ENCODE measurements around the gene CYTH3. TPM values are rescaled to one million over a fixed set of nuclear protein-coding genes. Genes with fewer than 3 reads are reported as not detected.
"Not testable (repeated sequence)": the region's sequence is repeated elsewhere in the genome, so short reads cannot be mapped to it uniquely, and the experiment has no call there.

Gene CYTH3
- total RNA-seq, 2 experiments from 2014 or later, result 0.75 to 1.2 TPM

DNA sequence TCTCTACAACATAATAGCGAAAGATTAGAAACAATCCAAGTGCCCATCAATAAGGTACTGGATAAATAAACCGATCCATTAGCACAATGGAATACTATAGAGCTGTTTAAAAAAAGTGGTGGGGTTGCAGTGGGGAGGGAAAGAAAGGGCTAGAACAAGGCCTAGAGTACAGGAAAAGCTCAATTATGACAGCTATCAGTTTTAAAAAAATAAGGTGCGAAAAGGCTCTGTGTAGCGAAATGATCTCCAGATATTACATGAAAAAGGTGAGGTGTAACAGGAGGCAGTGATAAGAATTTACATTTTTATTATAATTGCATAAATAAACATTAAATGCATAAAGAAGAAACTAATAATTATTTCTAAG lies 30.8 kb downstream of the CYTH3 start:
- no peak overlapping the region for H3K4me3 Mint-ChIP-seq
- CTCF ChIA-PET, result no interaction called here

GRCh38 chr7:6238309-6238925 lies 34.0 kb downstream of the CYTH3 start:
- ATAC-seq (no peak), DNase-seq (no peak)
- POLR2A ChIA-PET, result no interaction called here
- H3K27ac Mint-ChIP-seq, result no peak overlapping the region
- CTCF ChIA-PET, result no interaction called here
- no peaks in the 10 kb centered on the region for H3K36me3 Mint-ChIP-seq (ENCODE audit: low read depth)
- H3K4me1 Mint-ChIP-seq, result peaks cover 11% of the 10 kb centered on the region
- H3K27me3 Mint-ChIP-seq, result no peaks in the 10 kb centered on the region
- no peak overlapping the region for H3K4me3 Mint-ChIP-seq
- no peaks in the 10 kb centered on the region for H3K9me3 Mint-ChIP-seq (ENCODE audit: low read depth)
- intact Hi-C loops (cut with DNase I, micrococcal nuclease), result no loop called here

More for the DNA sequence above, 30.8 kb downstream of the CYTH3 start:
- no peak for ATAC-seq
- H3K27me3 Mint-ChIP-seq, result no peaks in the 10 kb centered on the region
- DNase-seq, result no peak
- no peak overlapping the region for H3K27ac Mint-ChIP-seq
- POLR2A ChIA-PET, result no interaction called here
- H3K4me1 Mint-ChIP-seq, result peaks cover 2% of the 10 kb centered on the region
- no peaks in the 10 kb centered on the region for H3K36me3 Mint-ChIP-seq (ENCODE audit: low read depth)
- intact Hi-C loops (cut with DNase I, micrococcal nuclease), result no loop called here
- H3K9me3 Mint-ChIP-seq (ENCODE audit: low read depth), result no peaks in the 10 kb centered on the region

DNA sequence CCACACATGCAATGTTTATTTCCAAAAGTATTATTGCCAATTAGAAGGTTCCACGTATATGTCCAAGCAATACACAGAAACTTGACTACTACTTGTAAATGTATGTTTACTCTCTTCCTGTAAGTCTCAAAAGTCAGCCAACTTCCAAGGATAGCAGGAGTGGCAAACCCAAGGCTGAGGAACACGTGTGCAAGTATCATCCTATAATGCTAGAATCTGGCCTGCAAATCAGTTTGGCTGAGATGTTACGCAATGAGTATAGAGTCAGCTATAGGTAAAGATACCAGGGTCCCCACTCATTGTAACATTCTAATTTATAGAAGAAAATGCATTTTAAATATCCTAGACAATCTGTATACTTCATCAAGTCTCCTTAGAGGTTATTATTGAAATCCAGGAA lies 34.7 kb downstream of the CYTH3 start:
- DNase-seq (no peak), ATAC-seq (no peak)
- no peaks in the 10 kb centered on the region for H3K9me3 Mint-ChIP-seq (ENCODE audit: low read depth)
- peaks cover 15% of the 10 kb centered on the region for H3K4me1 Mint-ChIP-seq
- H3K27ac Mint-ChIP-seq, result no peak overlapping the region
- H3K36me3 Mint-ChIP-seq (ENCODE audit: low read depth), result no peaks in the 10 kb centered on the region
- POLR2A ChIA-PET, result no interaction called here
- peaks cover 3% of the 10 kb centered on the region for H3K27me3 Mint-ChIP-seq
- CTCF ChIA-PET, result no interaction called here
- no peak overlapping the region for H3K4me3 Mint-ChIP-seq
- intact Hi-C loops (cut with DNase I, micrococcal nuclease), result no loop called here

DNA sequence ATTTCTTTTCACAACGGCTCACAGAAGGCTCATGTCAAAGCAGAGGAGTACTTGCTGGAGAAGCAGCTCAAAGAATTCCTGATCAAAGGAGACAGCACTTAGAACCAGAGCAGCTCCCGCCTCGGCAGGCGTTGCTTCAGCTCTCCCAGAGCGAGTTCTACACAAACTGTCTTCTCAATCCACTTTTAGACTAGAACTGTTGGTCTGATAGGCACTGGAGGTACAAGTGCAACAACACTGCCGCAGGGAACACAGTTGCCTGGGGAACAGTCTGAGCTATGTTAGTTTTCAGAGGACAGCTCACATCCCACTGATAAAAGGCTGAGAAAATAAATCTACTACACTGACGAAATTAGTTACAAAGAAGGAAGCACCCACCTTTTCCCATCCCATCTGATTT lies 35.4 kb downstream of the CYTH3 start:
- H3K36me3 Mint-ChIP-seq (ENCODE audit: low read depth), result no peaks in the 10 kb centered on the region
- ChIA-PET POLR2A (no interaction called here), CTCF (no interaction called here)
- no peaks in the 10 kb centered on the region for H3K9me3 Mint-ChIP-seq (ENCODE audit: low read depth)
- DNase-seq, result no peak
- no peak for ATAC-seq
- peaks cover 6% of the 10 kb centered on the region for H3K27me3 Mint-ChIP-seq
- no peak overlapping the region for H3K27ac Mint-ChIP-seq
- H3K4me1 Mint-ChIP-seq, result peaks cover 19% of the 10 kb centered on the region
- H3K4me3 Mint-ChIP-seq, result no peak overlapping the region
- intact Hi-C loops (cut with DNase I, micrococcal nuclease), result no loop called here

GRCh38 chr7:6235029-6235871 lies 37.2 kb downstream of the CYTH3 start:
- ATAC-seq (no peak), DNase-seq (no peak)
- no peaks in the 10 kb centered on the region for H3K36me3 Mint-ChIP-seq (ENCODE audit: low read depth)
- peaks cover 13% of the 10 kb centered on the region for H3K27me3 Mint-ChIP-seq
- H3K9me3 Mint-ChIP-seq (ENCODE audit: low read depth), result no peaks in the 10 kb centered on the region
- intact Hi-C loops (cut with DNase I, micrococcal nuclease), result no loop called here
- ChIA-PET POLR2A (interaction anchor here (0.6 kb wide), 1 partner anchor 100 kb away, joined by 3 read pairs; no protein-coding TSS in a partner anchor), CTCF (interaction anchor here (0.6 to 1.0 kb wide), 2 partner anchors 31 to 88 kb away, joined by 3 to 4 read pairs; no protein-coding TSS in a partner anchor)
- H3K27ac Mint-ChIP-seq, result no peak overlapping the region
- peaks cover 17% of the 10 kb centered on the region for H3K4me1 Mint-ChIP-seq
- no peak overlapping the region for H3K4me3 Mint-ChIP-seq

DNA sequence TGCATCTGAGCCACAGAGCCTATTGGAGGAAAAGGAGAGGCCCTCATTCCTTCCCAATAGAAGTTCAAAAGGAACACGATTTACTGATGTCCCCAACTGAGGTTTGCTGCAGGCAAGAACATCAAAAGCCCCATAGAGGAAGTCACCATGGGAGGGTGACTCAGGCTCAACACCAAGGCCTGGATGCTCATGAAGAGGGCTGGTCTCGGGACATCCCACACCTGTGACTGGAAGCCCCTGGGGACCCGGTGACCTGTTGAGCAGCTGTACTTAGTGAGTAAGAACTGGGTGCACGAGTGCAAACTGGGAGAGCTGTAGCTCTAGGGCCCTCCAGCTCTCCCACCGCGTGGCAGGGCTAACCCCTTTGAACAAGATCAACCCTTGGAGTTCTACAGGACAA lies 38.0 kb downstream of the CYTH3 start:
- H3K36me3 Mint-ChIP-seq (ENCODE audit: low read depth), result no peaks in the 10 kb centered on the region
- DNase-seq, result peak; percentile 38
- peaks cover 17% of the 10 kb centered on the region for H3K4me1 Mint-ChIP-seq
- POLR2A ChIA-PET, result interaction anchor here (0.5 kb wide), 1 partner anchor 12 kb away, joined by 3 read pairs; no protein-coding TSS in a partner anchor
- H3K27ac Mint-ChIP-seq, result no peak overlapping the region
- ATAC-seq, result peak; percentile 70
- H3K27me3 Mint-ChIP-seq, result peaks cover 13% of the 10 kb centered on the region
- intact Hi-C loops (cut with DNase I, micrococcal nuclease), result no loop called here
- no peak overlapping the region for H3K4me3 Mint-ChIP-seq
- CTCF ChIA-PET, result interaction anchor here (0.7 kb wide), 1 partner anchor 34 kb away, joined by 3 read pairs; no protein-coding TSS in a partner anchor
- no peaks in the 10 kb centered on the region for H3K9me3 Mint-ChIP-seq (ENCODE audit: low read depth)

GRCh38 chr7:6232534-6232933 lies 39.9 kb downstream of the CYTH3 start:
- POLR2A ChIA-PET, result no interaction called here
- CTCF ChIA-PET, result no interaction called here
- Mint-ChIP-seq H3K9me3 (ENCODE audit: low read depth) (no peaks in the 10 kb centered on the region), H3K27me3 (peaks cover 21% of the 10 kb centered on the region), H3K4me3 (no peak overlapping the region), H3K4me1 (peaks cover 26% of the 10 kb centered on the region), H3K36me3 (ENCODE audit: low read depth) (no peaks in the 10 kb centered on the region), H3K27ac (no peak overlapping the region)
- no peak for ATAC-seq
- DNase-seq, result no peak
- intact Hi-C loops (cut with DNase I, micrococcal nuclease), result no loop called here

DNA sequence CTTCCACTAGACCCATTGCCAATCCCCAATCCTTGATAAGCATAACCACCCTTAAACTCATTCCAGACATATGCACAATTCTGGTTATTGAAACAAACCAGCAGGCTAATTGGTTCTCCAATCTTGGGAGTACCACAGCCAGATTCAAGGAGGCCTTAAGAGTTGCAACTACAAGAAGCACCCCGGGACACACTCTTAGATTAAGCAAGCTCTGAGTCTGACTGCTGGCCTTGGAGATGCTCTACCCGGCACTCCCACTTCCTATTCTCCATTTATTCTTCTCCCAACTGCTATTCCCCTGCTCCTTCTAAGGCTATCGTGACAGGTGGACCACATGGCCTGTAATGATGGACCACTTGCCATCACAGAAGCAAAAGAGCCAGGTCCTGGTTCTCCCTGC lies 40.3 kb downstream of the CYTH3 start:
- peaks cover 21% of the 10 kb centered on the region for H3K27me3 Mint-ChIP-seq
- ChIA-PET POLR2A (no interaction called here), CTCF (interaction anchor here (1.0 kb wide), 1 partner anchor 15 kb away, joined by 3 read pairs; no protein-coding TSS in a partner anchor)
- no peaks in the 10 kb centered on the region for H3K9me3 Mint-ChIP-seq (ENCODE audit: low read depth)
- H3K4me3 Mint-ChIP-seq, result no peak overlapping the region
- intact Hi-C loops (cut with DNase I, micrococcal nuclease), result no loop called here
- H3K36me3 Mint-ChIP-seq (ENCODE audit: low read depth), result no peaks in the 10 kb centered on the region
- DNase-seq (no peak), ATAC-seq (no peak)
- H3K27ac Mint-ChIP-seq, result no peak overlapping the region
- peaks cover 26% of the 10 kb centered on the region for H3K4me1 Mint-ChIP-seq

DNA sequence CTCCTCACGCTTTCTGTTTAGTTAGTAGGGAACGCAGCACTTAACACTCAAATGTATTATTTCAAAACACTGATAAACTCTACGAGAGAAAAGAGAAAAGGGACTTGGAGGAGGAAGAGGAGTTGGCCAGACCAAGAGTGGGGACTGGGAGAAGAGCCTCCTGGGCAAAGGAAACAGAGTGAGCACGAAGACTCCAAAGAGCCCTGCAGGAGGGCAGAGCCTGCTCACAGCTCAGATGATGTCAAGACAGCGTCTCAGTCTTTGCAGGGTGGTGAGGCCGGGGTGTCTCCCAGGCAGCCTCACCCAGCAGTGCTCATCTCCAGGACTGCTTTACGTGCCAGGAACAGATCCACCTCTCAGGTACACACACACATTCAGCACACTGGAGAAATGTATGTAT lies 41.2 kb downstream of the CYTH3 start:
- Mint-ChIP-seq H3K9me3 (ENCODE audit: low read depth) (no peaks in the 10 kb centered on the region), H3K36me3 (ENCODE audit: low read depth) (no peaks in the 10 kb centered on the region), H3K27me3 (peaks cover 21% of the 10 kb centered on the region), H3K4me1 (peaks cover 26% of the 10 kb centered on the region), H3K4me3 (no peak overlapping the region), H3K27ac (no peak overlapping the region)
- intact Hi-C loops (cut with DNase I, micrococcal nuclease), result no loop called here
- CTCF ChIA-PET, result interaction anchor here (0.6 to 1.0 kb wide), 2 partner anchors 16 to 39 kb away, joined by 3 read pairs; no protein-coding TSS in a partner anchor
- no peak for DNase-seq
- POLR2A ChIA-PET, result no interaction called here
- ATAC-seq, result no peak

GRCh38 chr7:6229284-6229683 lies 43.1 kb downstream of the CYTH3 start:
- DNase-seq; H3K4me3 Mint-ChIP-seq; ATAC-seq; H3K36me3 Mint-ChIP-seq (ENCODE audit: low read depth); H3K9me3 Mint-ChIP-seq (ENCODE audit: low read depth); H3K27ac Mint-ChIP-seq; POLR2A ChIA-PET; intact Hi-C loops (cut with DNase I, micrococcal nuclease); CTCF ChIA-PET: not testable (repeated sequence)
- H3K4me1 Mint-ChIP-seq, result peaks cover 24% of the 10 kb centered on the region
- peaks cover 27% of the 10 kb centered on the region for H3K27me3 Mint-ChIP-seq

DNA sequence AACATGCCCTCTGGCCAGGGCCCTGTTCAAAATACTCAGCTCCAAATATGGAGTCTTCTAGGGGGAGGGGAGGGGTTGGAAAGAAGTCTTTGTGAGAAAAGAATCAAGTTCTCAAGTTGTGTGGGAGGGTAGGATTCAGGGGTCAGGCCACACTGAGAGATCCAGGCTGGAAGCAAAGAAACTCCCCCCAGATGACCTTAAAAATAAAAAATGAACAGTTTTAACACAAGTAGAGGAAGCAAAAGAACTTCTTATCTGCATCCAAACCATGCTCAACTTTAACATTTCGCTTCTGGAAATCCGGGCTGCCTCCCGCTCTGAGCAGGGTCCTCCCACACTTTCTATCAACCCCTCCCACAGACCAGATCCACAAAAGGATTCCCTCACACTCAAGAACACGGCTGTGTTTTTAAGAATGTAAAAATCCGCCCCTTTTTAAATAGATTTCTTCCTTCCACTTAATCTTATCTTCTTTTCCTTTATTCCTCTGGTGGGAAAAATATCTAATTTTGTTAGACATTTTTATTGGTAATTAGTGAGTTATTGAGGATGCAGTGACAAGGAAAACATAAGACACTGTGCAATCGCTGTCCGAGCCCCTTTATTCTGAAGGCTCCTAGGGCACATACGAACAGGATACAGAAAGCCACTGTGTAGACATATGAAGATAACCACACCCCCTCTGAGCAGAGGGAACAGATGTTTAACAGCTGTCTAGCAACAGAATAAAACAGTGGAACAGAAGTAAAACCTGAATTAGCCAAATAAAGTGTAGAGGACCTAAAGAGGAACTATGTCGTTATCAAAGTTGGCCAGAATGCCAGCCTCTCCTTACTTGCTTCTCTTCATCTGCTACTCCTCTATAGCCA lies 43.8 kb downstream of the CYTH3 start:
- POLR2A ChIA-PET, result interaction anchor here (0.6 kb wide), 1 partner anchor 76 kb away, joined by 3 read pairs; no protein-coding TSS in a partner anchor

More for the DNA sequence above, 43.8 kb downstream of the CYTH3 start:
- H3K4me3 Mint-ChIP-seq, result no peak overlapping the region
- ATAC-seq (peak; percentile 51), DNase-seq (no peak)
- no peaks in the 10 kb centered on the region for H3K9me3 Mint-ChIP-seq (ENCODE audit: low read depth)
- CTCF ChIA-PET, result no interaction called here
- no peaks in the 10 kb centered on the region for H3K36me3 Mint-ChIP-seq (ENCODE audit: low read depth)
- H3K27me3 Mint-ChIP-seq, result peaks cover 27% of the 10 kb centered on the region
- peaks cover 19% of the 10 kb centered on the region for H3K4me1 Mint-ChIP-seq
- H3K27ac Mint-ChIP-seq, result no peak overlapping the region
- intact Hi-C loops (cut with DNase I, micrococcal nuclease), result no loop called here

Data from activated CD4-positive, alpha-beta T cell treated with anti-CD3 and anti-CD28 coated beads for 36 hours (primary cell).